K562 (cell line): ENCODE results near the gene MINPP1. TPM values are rescaled to one million over a fixed set of nuclear protein-coding genes. Genes with fewer than 3 reads are reported as not detected.

ENCODE experiments used
- ATAC-seq: fragments of 200-7000 bp; cut with Tn5 transposase; 3 replicates; pipeline ENCODE4 v1.9.1; 2020; ENCODE audit warnings: moderate library complexity
- BruUV-seq: library from RNA; stranded (reverse); fragments of 400-500 nt; replicated peaks from 2 replicates; lab custom pipeline; 2021; lab: Mats Ljungman, UMichigan
- CTCF ChIA-PET: fragments of 300-600 bp; formaldehyde crosslinking; extraction: SDS; loops from one replicate; lab custom pipeline; 2021; ENCODE audit warnings: low intra/inter-chr PET ratio; lab: Yijun Ruan, JAX
- POLR2A ChIA-PET: fragments of 300-600, 350-650 bp; sonication (Branson Sonifier 250); formaldehyde crosslinking; extraction: SDS; loops from one replicate; lab custom pipeline; 2021; ENCODE audit warnings: antibody characterized with exemption, inconsistent platforms; lab: Yijun Ruan, JAX
- DNase-seq, 4 experiments: peaks; one replicate each; pipeline versions ENCODE4 v3.0.0 to v3.0.0-alpha.2; 2011 to 2018; ENCODE audit warnings: low spot score in 3 of 4, mixed read lengths in 3 of 4; ENCODE audit errors: extremely low read depth in 1 of 4
- FAIRE-seq: peaks from 2 replicates; lab custom pipeline; 2011; peaks lifted over from hg19 to GRCh38; lab: Jason Lieb, UNC
- H2AFZ ChIP-seq: 2 replicates; pipeline ENCODE4 v1.6.0; 2011; ENCODE audit warnings: low read depth, low read length, control low read depth, inconsistent platforms
- H3K27ac ChIP-seq: fragments of 200-600 bp; 3 replicates; pipeline ENCODE4 v1.8.0; 2011; ENCODE audit warnings: low read depth, mild to moderate bottlenecking, control low read depth, inconsistent platforms, low read length, moderate library complexity, mixed read lengths; ENCODE audit errors: extremely low read depth
- H3K27me3 ChIP-seq, 2 experiments: fragments of 300-600 bp in 1 of 2; 2 replicates in 1 of 2; 3 replicates in 1 of 2; pipeline versions ENCODE4 v1.6.0 to v1.8.0; 2011; ENCODE audit warnings: inconsistent platforms in 2 of 2, low read length in 2 of 2, mild to moderate bottlenecking in 1 of 2, mixed read lengths in 1 of 2, moderate library complexity in 1 of 2; ENCODE audit not compliant: control insufficient read depth in 2 of 2, insufficient read depth in 2 of 2
- H3K36me3 ChIP-seq: fragments of 300-600 bp; 3 replicates; pipeline ENCODE4 v1.8.0; 2011; ENCODE audit warnings: mild to moderate bottlenecking, low read length, inconsistent platforms; ENCODE audit not compliant: control insufficient read depth, insufficient read depth
- H3K4me1 ChIP-seq, 2 experiments: fragments of 200-600 bp in 1 of 2; replicated peaks in 1 of 2; 2 replicates in 1 of 2; 3 replicates in 1 of 2; pipeline versions ENCODE4 v1.5.1 to v1.8.0; 2011; ENCODE audit warnings: inconsistent platforms in 2 of 2, low read length in 2 of 2, mild to moderate bottlenecking in 1 of 2, mixed read lengths in 1 of 2, moderate library complexity in 1 of 2; ENCODE audit not compliant: control insufficient read depth in 2 of 2, insufficient read depth in 2 of 2
- H3K4me2 ChIP-seq: 2 replicates; pipeline ENCODE4 v1.6.1; 2011; ENCODE audit warnings: low read length, control low read depth, inconsistent platforms, mixed read lengths; ENCODE audit not compliant: insufficient read depth
- H3K4me3 ChIP-seq: fragments of 200-600 bp; sonication (generic), shearing (Covaris generic); 2 replicates; pipeline ENCODE4 v1.5.1; 2016; ENCODE audit warnings: control low read depth, inconsistent platforms
- H3K79me2 ChIP-seq: fragments of 200-600 bp; 3 replicates; pipeline ENCODE4 v1.8.0; 2011; ENCODE audit warnings: low read length, inconsistent platforms; ENCODE audit not compliant: control insufficient read depth, insufficient read depth
- H3K9ac ChIP-seq, 2 experiments: 2 replicates each; pipeline versions ENCODE4 v1.6.0 to v1.6.1; 2011; ENCODE audit warnings: low read depth in 2 of 2, low read length in 2 of 2, control low read depth in 1 of 2, inconsistent platforms in 1 of 2, mild to moderate bottlenecking in 1 of 2, mixed read lengths in 1 of 2; ENCODE audit not compliant: insufficient read depth in 1 of 2
- H3K9me1 ChIP-seq: one replicate; pipeline ENCODE4 v1.6.0; 2011; ENCODE audit warnings: inconsistent platforms, mild to moderate bottlenecking, low read length, moderate library complexity; ENCODE audit not compliant: control insufficient read depth, insufficient read depth
- H3K9me3 ChIP-seq: replicated peaks from 2 replicates; pipeline ENCODE4 v1.5.1; 2011; ENCODE audit warnings: low read depth, low read length, inconsistent platforms; ENCODE audit not compliant: control insufficient read depth, insufficient read depth
- H4K20me1 ChIP-seq: replicated peaks from 2 replicates; pipeline ENCODE4 v1.6.1; 2011; ENCODE audit warnings: low read length, inconsistent platforms, mixed read lengths; ENCODE audit not compliant: control insufficient read depth, insufficient read depth
- C11orf30 ChIP-seq: fragments of 450-650 bp; IDR thresholded peaks from 2 replicates; pipeline ENCODE4 v1.6.1; 2016; ENCODE audit warnings: low read depth, mild to moderate bottlenecking
- MAFG ChIP-seq: fragments of 450-650 bp; conservative IDR thresholded peaks from 2 replicates; pipeline ENCODE4 v1.6.1; 2016; ENCODE audit warnings: missing genetic modification characterization, missing compliant biosample characterization
- SP2 ChIP-seq: IDR thresholded peaks from 2 replicates; pipeline ENCODE4 v1.6.1; 2011; ENCODE audit warnings: mild to moderate bottlenecking, low read depth, low read length, moderate library complexity; ENCODE audit not compliant: poor library complexity, severe bottlenecking; ENCODE audit errors: extremely low read depth
- ZKSCAN8 ChIP-seq: fragments of 200-800 bp; sonication (Bioruptor generic); IDR thresholded peaks from 2 replicates; pipeline ENCODE4 v1.6.1; 2016; ENCODE audit warnings: missing genetic modification characterization, missing compliant biosample characterization
- ZNF140 ChIP-seq: fragments of 250-450 bp; sonication (Bioruptor Pico); IDR thresholded peaks from 2 replicates; pipeline ENCODE4 v1.8.0; 2021; ENCODE audit warnings: moderate library complexity, mild to moderate bottlenecking, inconsistent platforms
- WGBS: fragments of 100-300 bp; shearing (Covaris generic); methylation state at CpG from one replicate; pipeline ENCODE4 v1.1.6; 2016; ENCODE audit warnings: low coverage, mixed read lengths; ENCODE audit not compliant: insufficient coverage; ENCODE audit errors: missing lambda C conversion rate; 5-methylcytosine and 5-hydroxymethylcytosine counted together
- in situ Hi-C: fragments of 300-500 bp; cut with MboI; formaldehyde crosslinking; loops from 4 replicates; pipeline ENCODE4 v1.15.0; 2018; ENCODE audit warnings: inconsistent platforms, mixed read lengths
- intact Hi-C: fragments of 100-400 bp; cut with micrococcal nuclease; formaldehyde crosslinking; loops from 2 replicates; pipeline ENCODE4 v1.14.2; 2022
- polyA plus RNA-seq, 8 experiments: library from polyadenylated mRNA; depleted of rRNA in 4 of 8; stranded (reverse) in 5 of 8; unstranded in 3 of 8; fragments of >200 nt; fragmentation: Nextera tagmentation in 2 of 8; fragmentation: Illumina TruSeq in 1 of 8; extraction: Ambion mirVana in 2 of 8; extraction: Trizol in 1 of 8; gene quantifications; 2 replicates each; pipeline versions ENCODE4 v1.2.1 to v1.2.3, GENCODE V29; 2011 to 2014; ENCODE audit warnings: inconsistent platforms in 1 of 8, missing spikeins in 1 of 8
- total RNA-seq, 7 experiments: library from RNA; depleted of rRNA in 6 of 7; stranded (reverse); fragments of >200 nt in 6 of 7; fragmentation: Illumina TruSeq in 2 of 7; extraction: Trizol in 2 of 7; gene quantifications; 2 replicates each; pipeline versions ENCODE4 v1.2.1 to v1.2.3, GENCODE V29; 2011 to 2021; ENCODE audit warnings: low replicate concordance in 1 of 7
- TF ChIP-seq, protein P1 (sequence below), 2 experiments: fragments of 450-650 bp; formaldehyde crosslinking in 1 of 2; IDR thresholded peaks; 2 replicates each; pipeline versions ENCODE4 v1.4.0 to v1.6.1; 2014 to 2020; ENCODE audit warnings: mild to moderate bottlenecking in 2 of 2, borderline replicate concordance in 1 of 2, low read depth in 1 of 2

The MINPP1 gene
- total and polyA plus RNA-seq, 9 of the 15 experiments (the other 6 are each of a cell fraction or from before 2014, with no cell fraction given), result 11.5 to 44.5 (median 27.1) TPM

GRCh38 chr10:87541114-87541513 is 36.4 kb downstream of the MINPP1 start:
- peaks cover 57% of the 10 kb centered on the region for H3K36me3 ChIP-seq
- no peaks in the 10 kb centered on the region for H3K27me3 ChIP-seq
- no peaks in the 10 kb centered on the region for H3K9me3 ChIP-seq
- peaks cover 56% of the 10 kb centered on the region for H3K79me2 ChIP-seq
- ATAC-seq (no peak), DNase-seq (no peak), FAIRE-seq (no peak)
- no peaks in the 10 kb centered on the region for H3K9me1 ChIP-seq
- in situ Hi-C loops (no loop called here), intact Hi-C loops (no loop called here)
- H3K9ac ChIP-seq, result no peak overlapping the region
- CTCF ChIA-PET, result no interaction called here
- no peaks in the 10 kb centered on the region for H4K20me1 ChIP-seq
- H2AFZ ChIP-seq, result no peak overlapping the region
- TF ChIP-seq ZKSCAN8 (CRISPR knock-in tag), result no peak
- 0 out of 2 replicates have a peak, but pooled peaks have one; percentile 4 for TF ChIP-seq C11orf30
- peak; percentile 39; the same call in 1 of the 2 replicates for TF ChIP-seq MAFG (tag)
- TF ChIP-seq SP2, result no peak
- no peak overlapping the region for H3K27ac ChIP-seq
- BruUV-seq, result no TSS peak
- WGBS, result 73% methylated on average over 1 of the region's 1 CpG
- H3K4me3 ChIP-seq, result no peak overlapping the region
- H3K4me1 ChIP-seq, result peaks cover 0 to 7% of the 10 kb centered on the region in 2 experiments; a peak in 2 of 5 replicates
- no peak overlapping the region for H3K4me2 ChIP-seq
- POLR2A ChIA-PET, result no interaction called here

DNA sequence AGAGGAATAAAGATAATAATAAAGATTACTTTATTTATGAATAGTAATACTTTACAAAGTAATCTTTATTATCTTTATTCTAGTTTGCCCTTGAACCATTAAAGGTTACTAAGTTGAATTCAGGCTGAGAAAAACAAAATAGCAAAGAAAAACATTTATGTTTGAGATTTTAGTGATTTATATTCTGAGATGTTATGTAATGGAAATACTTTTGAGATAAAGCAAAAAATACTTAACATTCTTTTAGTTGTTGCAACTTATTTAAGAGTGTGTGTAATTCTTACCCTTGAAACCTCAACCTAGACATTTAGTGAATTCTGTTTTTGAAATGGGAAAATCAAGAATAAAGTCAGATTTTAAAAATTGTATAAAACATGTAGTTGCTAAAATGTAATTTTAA is 40.0 kb downstream of the MINPP1 start:
- Histone ChIP-seq H3K9me3 (no peaks in the 10 kb centered on the region), H3K36me3 (peaks cover 64% of the 10 kb centered on the region; the same call in 2 of the 3 replicates), H3K9ac (no peak overlapping the region), H3K27ac (no peak overlapping the region), H3K9me1 (no peaks in the 10 kb centered on the region), H4K20me1 (no peaks in the 10 kb centered on the region; the same call in 1 of the 2 replicates), H3K27me3 (no peaks in the 10 kb centered on the region), H3K4me2 (no peak overlapping the region), H3K4me1 (peaks cover 8 to 30% of the 10 kb centered on the region in 2 experiments; a peak in 4 of 5 replicates), H2AFZ (no peak overlapping the region), H3K79me2 (peaks cover 55% of the 10 kb centered on the region), H3K4me3 (no peak overlapping the region)
- FAIRE-seq, result no peak
- CTCF ChIA-PET, result interaction anchor here (0.8 kb wide), 1 partner anchor 11 kb away, joined by 4 read pairs; no protein-coding TSS in a partner anchor
- in situ Hi-C loops (no loop called here), intact Hi-C loops (loop anchor here (5.0 kb wide), 1 partner anchor 108 kb away; no protein-coding TSS in a partner anchor)
- POLR2A ChIA-PET, result interaction anchor here (1.6 kb wide), 1 partner anchor 8 kb away, joined by 3 read pairs; no protein-coding TSS in a partner anchor
- no TSS peak for BruUV-seq
- ATAC-seq, result no peak
- no peak for DNase-seq
- TF ChIP-seq ZNF140 (CRISPR knock-in tag), result no peak
- TF ChIP-seq, protein P1, sequence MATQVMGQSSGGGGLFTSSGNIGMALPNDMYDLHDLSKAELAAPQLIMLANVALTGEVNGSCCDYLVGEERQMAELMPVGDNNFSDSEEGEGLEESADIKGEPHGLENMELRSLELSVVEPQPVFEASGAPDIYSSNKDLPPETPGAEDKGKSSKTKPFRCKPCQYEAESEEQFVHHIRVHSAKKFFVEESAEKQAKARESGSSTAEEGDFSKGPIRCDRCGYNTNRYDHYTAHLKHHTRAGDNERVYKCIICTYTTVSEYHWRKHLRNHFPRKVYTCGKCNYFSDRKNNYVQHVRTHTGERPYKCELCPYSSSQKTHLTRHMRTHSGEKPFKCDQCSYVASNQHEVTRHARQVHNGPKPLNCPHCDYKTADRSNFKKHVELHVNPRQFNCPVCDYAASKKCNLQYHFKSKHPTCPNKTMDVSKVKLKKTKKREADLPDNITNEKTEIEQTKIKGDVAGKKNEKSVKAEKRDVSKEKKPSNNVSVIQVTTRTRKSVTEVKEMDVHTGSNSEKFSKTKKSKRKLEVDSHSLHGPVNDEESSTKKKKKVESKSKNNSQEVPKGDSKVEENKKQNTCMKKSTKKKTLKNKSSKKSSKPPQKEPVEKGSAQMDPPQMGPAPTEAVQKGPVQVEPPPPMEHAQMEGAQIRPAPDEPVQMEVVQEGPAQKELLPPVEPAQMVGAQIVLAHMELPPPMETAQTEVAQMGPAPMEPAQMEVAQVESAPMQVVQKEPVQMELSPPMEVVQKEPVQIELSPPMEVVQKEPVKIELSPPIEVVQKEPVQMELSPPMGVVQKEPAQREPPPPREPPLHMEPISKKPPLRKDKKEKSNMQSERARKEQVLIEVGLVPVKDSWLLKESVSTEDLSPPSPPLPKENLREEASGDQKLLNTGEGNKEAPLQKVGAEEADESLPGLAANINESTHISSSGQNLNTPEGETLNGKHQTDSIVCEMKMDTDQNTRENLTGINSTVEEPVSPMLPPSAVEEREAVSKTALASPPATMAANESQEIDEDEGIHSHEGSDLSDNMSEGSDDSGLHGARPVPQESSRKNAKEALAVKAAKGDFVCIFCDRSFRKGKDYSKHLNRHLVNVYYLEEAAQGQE (IDR thresholded peaks at IDR 0.05; ENCODE audit: borderline replicate concordance), result no peak
- TF ChIP-seq, protein P1 (CRISPR knock-in tag; IDR thresholded peaks at IDR 0.05; ENCODE audit: low read depth), result no peak
